Fibroblast of lung (primary cell): ENCODE data around the gene C1orf232.

Source experiments
- CTCF ChIP-seq, 2 donors: IDR thresholded peaks in 1 of 2; conservative IDR thresholded peaks in 1 of 2; 1 replicate in 1 of 2; 2 replicates in 1 of 2; pipeline ENCODE4 v1.5.1; 2011 to 2012; ENCODE audit warnings: low read length in 2 of 2, control low read depth in 1 of 2, inconsistent platforms in 1 of 2, low read depth in 1 of 2, mild to moderate bottlenecking in 1 of 2
- EZH2 ChIP-seq: IDR thresholded peaks from 2 replicates; pipeline ENCODE4 v1.5.1; 2012; ENCODE audit warnings: low read length, control low read depth, mild to moderate bottlenecking; ENCODE audit errors: missing control alignments

- TF ChIP-seq CTCF (conservative IDR thresholded peaks at IDR 0.05 in 1 of 2, IDR thresholded peaks at IDR 0.05 in 1 of 2; ENCODE audit: low read depth in 1 of 2, low read length in 2 of 2), result no peak
- no peak for TF ChIP-seq EZH2
These were observed 15.3 kb upstream of the C1orf232 start for GRCh38 chr1:26184086-26184485.
